HG02981 (cell line): Measurements from ENCODE around the gene MYO18B.

Experiments
- ATAC-seq: cut with Tn5 transposase; IDR thresholded peaks from one replicate; pipeline ENCODE4 v1.9.1; 2021; ENCODE audit warnings: mild to moderate bottlenecking, moderate library complexity; ENCODE audit not compliant: unreplicated experiment

MYO18B gene

GRCh38 chr22:25843660-25844405, 101.8 kb downstream of the MYO18B start:
- no peak for ATAC-seq

GRCh38 chr22:25844601-25845000, 102.6 kb downstream of the MYO18B start:
- ATAC-seq, result no peak

GRCh38 chr22:25845985-25846745, 104.2 kb downstream of the MYO18B start:
- ATAC-seq, result no peak

GRCh38 chr22:25847451-25847850, 105.5 kb downstream of the MYO18B start:
- no peak for ATAC-seq

GRCh38 chr22:25848954-25849353, 107.0 kb downstream of the MYO18B start:
- ATAC-seq, result no peak

- ATAC-seq, result no peak
These were observed 107.5 kb downstream of the MYO18B start for GRCh38 chr22:25849522-25849921.

GRCh38 chr22:25852223-25852622, 110.2 kb downstream of the MYO18B start:
- no peak for ATAC-seq

- ATAC-seq, result no peak
These were observed 111.1 kb downstream of the MYO18B start for GRCh38 chr22:25853078-25853477.

GRCh38 chr22:25853501-25854284, 111.7 kb downstream of the MYO18B start:
- ATAC-seq, result no peak

- ATAC-seq, result no peak
These were observed 127.8 kb downstream of the MYO18B start for GRCh38 chr22:25869771-25870170.

GRCh38 chr22:25874327-25874726, 132.3 kb downstream of the MYO18B start:
- ATAC-seq, result no peak

GRCh38 chr22:25875461-25875860, 133.5 kb downstream of the MYO18B start:
- ATAC-seq, result no peak

GRCh38 chr22:25876871-25877270, 134.9 kb downstream of the MYO18B start:
- no peak for ATAC-seq

GRCh38 chr22:25878933-25879332, 136.9 kb downstream of the MYO18B start:
- ATAC-seq, result no peak

- no peak for ATAC-seq
These were observed 138.5 kb downstream of the MYO18B start for GRCh38 chr22:25880524-25880923.

- no peak for ATAC-seq
These were observed 139.3 kb downstream of the MYO18B start for GRCh38 chr22:25881210-25881755.

- ATAC-seq, result no peak
These were observed 140.4 kb downstream of the MYO18B start for GRCh38 chr22:25882360-25882759.

- ATAC-seq, result no peak
These were observed 141.6 kb downstream of the MYO18B start for GRCh38 chr22:25883482-25884033.

GRCh38 chr22:25884121-25884520, 142.1 kb downstream of the MYO18B start:
- ATAC-seq, result no peak

- no peak for ATAC-seq
These were observed 146.5 kb downstream of the MYO18B start for GRCh38 chr22:25888399-25889054.
